GM21737 (cell line): ENCODE data around the gene PARVG.
"Not testable (repeated sequence)": the region's sequence is repeated elsewhere in the genome, so short reads cannot be mapped to it uniquely, and the experiment has no call there.

ENCODE experiments used
- ATAC-seq: cut with Tn5 transposase; IDR thresholded peaks from one replicate; pipeline ENCODE4 v1.9.1; 2021; ENCODE audit warnings: mild to moderate bottlenecking, moderate library complexity; ENCODE audit not compliant: unreplicated experiment

The PARVG gene

DNA sequence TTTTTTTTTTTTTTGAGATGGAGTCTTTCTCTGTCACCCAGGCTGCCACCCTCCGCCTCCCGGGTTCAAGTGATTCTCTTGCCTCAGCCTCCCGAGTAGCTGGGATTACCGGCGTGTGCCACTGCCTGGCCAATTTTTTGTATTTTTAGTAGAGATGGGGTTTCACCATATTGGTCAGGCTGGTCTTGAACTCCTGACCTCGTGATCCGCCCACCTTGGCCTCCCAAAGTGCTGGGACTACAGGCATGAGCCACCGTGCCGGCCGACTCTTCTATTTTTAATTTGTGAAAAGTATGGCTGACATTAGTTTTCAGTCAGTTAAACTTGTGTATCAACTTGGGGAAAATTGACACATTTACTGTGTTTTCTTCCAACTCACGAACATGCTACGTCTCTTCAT is 53.6 kb downstream of the PARVG start:
- ATAC-seq = not testable (repeated sequence)

DNA sequence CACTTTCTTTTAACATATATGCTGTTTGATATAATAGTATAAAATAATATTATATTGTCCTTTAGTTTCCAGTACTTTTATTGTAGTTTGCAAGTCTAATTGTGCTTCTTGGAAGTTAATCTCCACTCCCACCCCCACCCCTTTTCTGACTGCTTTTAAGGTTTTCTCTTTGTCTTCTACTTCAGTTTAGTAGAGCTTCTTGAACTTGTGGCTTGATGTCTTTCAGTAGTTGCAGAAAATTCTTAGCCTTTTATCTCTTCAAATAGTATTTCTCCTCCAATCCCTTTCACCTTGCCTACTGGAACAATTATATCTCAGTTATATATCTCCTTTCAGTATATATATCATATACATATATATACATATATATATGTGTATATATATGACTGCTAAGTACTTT is 56.6 kb downstream of the PARVG start:
- no peak for ATAC-seq

DNA sequence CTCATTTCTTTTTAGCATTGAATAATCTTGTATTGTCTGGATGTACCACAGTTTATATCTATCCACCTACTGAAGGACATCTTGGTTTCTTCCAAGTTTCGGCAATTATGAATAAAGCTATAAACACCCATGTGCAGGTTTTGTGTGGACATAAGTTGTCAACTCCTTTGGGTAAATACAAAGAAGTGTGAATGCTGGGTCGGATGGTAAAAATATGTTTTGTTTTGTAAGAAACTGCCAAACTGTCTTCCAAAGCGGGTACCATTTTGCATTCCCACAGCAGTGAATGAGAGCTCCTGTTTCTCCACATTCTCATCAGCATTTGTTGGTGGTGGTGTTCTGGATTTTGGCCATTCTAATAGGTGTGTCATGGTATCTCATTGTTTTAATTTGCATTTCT is 60.4 kb downstream of the PARVG start:
- ATAC-seq = not testable (repeated sequence)

DNA sequence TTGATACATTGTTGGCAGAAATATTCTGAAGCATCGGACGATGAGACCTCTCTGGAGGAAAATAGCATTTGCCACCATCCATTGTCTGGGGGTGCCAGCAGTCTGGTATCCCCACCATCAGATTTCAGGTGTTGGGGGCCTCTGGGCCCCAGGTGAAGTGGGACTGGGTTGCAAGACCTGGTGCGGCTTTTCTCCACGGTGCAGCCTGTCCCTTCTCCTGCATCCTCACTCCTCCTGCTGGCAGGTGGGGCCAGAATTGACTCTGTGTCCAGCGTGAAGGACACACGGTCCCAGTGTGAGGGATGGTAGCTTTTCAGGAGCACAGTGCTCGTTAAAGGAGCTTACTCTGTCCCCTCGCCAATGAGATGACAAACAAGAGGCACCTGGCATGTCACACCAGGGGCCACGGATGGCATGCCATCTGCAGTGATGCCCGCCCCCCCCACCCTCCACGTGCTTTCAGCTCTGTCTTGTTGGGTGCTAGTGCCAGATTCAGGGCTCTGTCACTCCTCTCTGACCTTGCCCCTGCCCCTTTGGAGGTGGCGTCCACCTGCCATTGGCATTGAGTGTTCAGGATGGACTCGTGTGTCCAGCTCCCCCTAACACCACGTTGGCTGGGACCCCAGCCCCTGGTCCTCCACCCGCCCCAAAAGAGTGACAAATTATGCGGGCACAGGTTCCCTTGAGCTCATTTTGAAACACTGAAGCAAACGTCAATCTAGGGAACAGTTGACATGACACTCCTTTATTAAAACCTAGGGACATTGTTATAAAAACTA is 62.4 kb downstream of the PARVG start:
- no peak for ATAC-seq

- no peak for ATAC-seq
These were observed 63.0 kb downstream of the PARVG start for GRCh38 chr22:44243761-44244160.

GRCh38 chr22:44244265-44244822 is 63.6 kb downstream of the PARVG start:
- no peak for ATAC-seq

GRCh38 chr22:44245438-44245837 is 64.7 kb downstream of the PARVG start:
- no peak for ATAC-seq

GRCh38 chr22:44245867-44246266 is 65.1 kb downstream of the PARVG start:
- no peak for ATAC-seq

- ATAC-seq = no peak
These were observed 66.0 kb downstream of the PARVG start for GRCh38 chr22:44246615-44247326.

- no peak for ATAC-seq
These were observed 66.6 kb downstream of the PARVG start for GRCh38 chr22:44247346-44247745.

- no peak for ATAC-seq
These were observed 67.5 kb downstream of the PARVG start for GRCh38 chr22:44247923-44248892.

- no peak for ATAC-seq
These were observed 68.2 kb downstream of the PARVG start for GRCh38 chr22:44248926-44249325.

GRCh38 chr22:44249376-44250147 is 68.8 kb downstream of the PARVG start:
- no peak for ATAC-seq

- no peak for ATAC-seq
These were observed 74.1 kb downstream of the PARVG start for GRCh38 chr22:44254811-44255210.

DNA sequence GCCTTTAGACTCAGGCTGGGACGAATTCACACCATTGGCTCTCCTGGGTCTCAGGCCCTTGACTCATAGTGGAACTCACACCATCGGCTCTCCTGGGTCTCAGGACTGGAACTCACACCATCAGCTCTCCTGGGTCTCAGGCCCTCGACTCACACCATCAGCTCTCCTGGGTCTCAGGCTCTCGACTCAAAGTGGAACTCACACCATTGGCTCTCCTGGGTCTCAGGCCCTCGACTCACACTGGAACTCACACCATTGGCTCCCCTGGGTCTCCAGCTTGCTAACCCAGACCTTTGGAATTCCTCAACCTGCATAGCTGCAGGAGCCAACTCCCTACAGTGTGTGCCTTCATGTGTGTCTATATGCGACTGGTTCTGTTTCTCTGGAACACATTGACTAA is 75.4 kb downstream of the PARVG start:
- no peak for ATAC-seq

DNA sequence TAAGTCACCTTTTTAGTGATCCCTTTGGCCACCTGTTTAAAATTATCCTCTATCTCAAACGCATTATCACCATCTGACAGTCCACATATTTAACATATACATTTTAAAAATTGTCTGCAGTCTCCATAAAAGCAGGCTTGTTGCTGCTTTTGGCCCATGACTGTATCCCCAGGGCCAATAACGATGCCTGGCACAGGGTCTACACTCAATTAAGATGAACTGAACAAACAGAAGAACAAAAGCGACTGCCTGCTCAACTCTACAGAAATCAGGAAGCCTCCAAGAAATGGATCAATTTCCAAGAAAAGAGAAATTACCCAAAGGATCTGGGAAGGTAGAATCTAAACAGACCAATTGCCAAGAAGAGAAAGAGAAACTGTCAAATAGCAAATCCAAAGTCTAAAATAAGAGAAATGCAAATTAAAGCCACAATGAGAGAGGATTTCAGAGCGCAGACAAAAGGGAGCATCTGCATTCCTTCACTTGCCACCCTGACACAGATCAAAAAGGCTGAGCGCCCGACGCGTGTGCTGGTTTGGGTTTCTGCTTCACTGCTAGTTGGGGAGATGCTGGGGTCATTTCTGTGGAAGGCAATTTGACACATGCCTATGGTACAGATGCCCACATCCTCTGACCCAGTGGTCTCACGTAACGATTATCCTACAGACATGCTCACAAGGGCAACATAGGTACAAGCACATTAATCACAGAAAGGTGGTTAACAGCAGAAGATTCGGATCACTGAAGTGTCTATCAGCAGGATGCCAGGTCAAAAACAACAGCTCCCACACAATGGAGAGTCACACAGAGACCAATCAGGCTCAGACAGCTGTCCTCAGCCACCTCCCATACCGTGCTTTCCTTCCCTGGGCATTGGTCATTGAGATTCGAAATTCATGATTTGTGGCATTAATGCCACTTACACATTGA is 76.1 kb downstream of the PARVG start:
- ATAC-seq = no peak
